Immature natural killer cell (primary cell): ENCODE measurements around the gene YIF1A. TPM values are rescaled to one million over a fixed set of nuclear protein-coding genes. Genes with fewer than 3 reads are reported as not detected.

ENCODE experiments used
- DNase-seq, 3 donors: peaks; one replicate each; pipeline ENCODE4 v3.0.0; 2022; ENCODE audit warnings: mixed read lengths in 1 of 3
- H3K27ac Mint-ChIP-seq, 6 donors: one replicate each; pipeline ENCODE4 v1.8.0; 2020; ENCODE audit warnings: mixed read lengths in 6 of 6, mild to moderate bottlenecking in 5 of 6, inconsistent platforms in 4 of 6, moderate library complexity in 3 of 6
- H3K27me3 Mint-ChIP-seq, 3 donors: one replicate each; pipeline ENCODE4 v1.8.0; 2020 to 2021; ENCODE audit warnings: low read depth in 3 of 3, mild to moderate bottlenecking in 3 of 3, mixed read lengths in 3 of 3, moderate library complexity in 3 of 3, inconsistent platforms in 1 of 3
- H3K36me3 Mint-ChIP-seq, 3 donors: one replicate each; pipeline ENCODE4 v1.8.0; 2020; ENCODE audit warnings: mixed read lengths in 3 of 3, inconsistent platforms in 2 of 3, mild to moderate bottlenecking in 2 of 3
- H3K4me1 Mint-ChIP-seq, 2 donors: one replicate each; pipeline ENCODE4 v1.8.0; 2020; ENCODE audit warnings: inconsistent platforms in 2 of 2, mild to moderate bottlenecking in 2 of 2, mixed read lengths in 2 of 2, moderate library complexity in 1 of 2
- H3K4me3 Mint-ChIP-seq, 5 donors: one replicate each; pipeline ENCODE4 v1.8.0; 2020; ENCODE audit warnings: mild to moderate bottlenecking in 5 of 5, mixed read lengths in 5 of 5, inconsistent platforms in 3 of 5, moderate library complexity in 3 of 5
- H3K9me3 Mint-ChIP-seq, 6 donors: one replicate each; pipeline ENCODE4 v1.8.0; 2020; ENCODE audit warnings: mild to moderate bottlenecking in 6 of 6, mixed read lengths in 6 of 6, inconsistent platforms in 4 of 6, moderate library complexity in 3 of 6
- polyA plus RNA-seq, 3 donors: library from polyadenylated mRNA; unstranded; fragments of 300-500 nt; fragmentation: Illumina TruSeq; gene quantifications; one replicate each; pipeline ENCODE4 v1.2.3, GENCODE V29; 2021

YIF1A gene
- polyA plus RNA-seq, 3 donors from 2014 or later, result 55.7 to 85.2 (median 62.1) TPM

- Mint-ChIP-seq H3K4me3 (no peak overlapping the region), H3K27ac (no peak overlapping the region), H3K36me3 (peaks cover 8 to 25% (median 10%) of the 10 kb centered on the region in 3 donors), H3K9me3 (no peaks in the 10 kb centered on the region), H3K4me1 (peaks cover 24 to 25% of the 10 kb centered on the region in 2 donors), H3K27me3 (peaks cover 0 to 11% (median 7%) of the 10 kb centered on the region in 3 donors)
- DNase-seq, result no peak
Measured at GRCh38 chr11:66242095-66242765, 46.7 kb downstream of the YIF1A start.

GRCh38 chr11:66240781-66241136 lies 48.2 kb downstream of the YIF1A start:
- Mint-ChIP-seq H3K27me3 (peaks cover 0 to 11% (median 8%) of the 10 kb centered on the region in 3 donors), H3K4me1 (peaks cover 27% of the 10 kb centered on the region in 2 donors), H3K36me3 (peaks cover 10 to 27% (median 10%) of the 10 kb centered on the region in 3 donors), H3K27ac (no peak overlapping the region), H3K9me3 (no peaks in the 10 kb centered on the region), H3K4me3 (no peak overlapping the region)
- no peak for DNase-seq

- H3K9me3 Mint-ChIP-seq, result no peaks in the 10 kb centered on the region
- no peak overlapping the region for H3K4me3 Mint-ChIP-seq
- H3K27ac Mint-ChIP-seq, result peak overlapping the region in 2 of 6 donors; percentile 45 to 72
- H3K4me1 Mint-ChIP-seq, result peaks cover 27 to 29% of the 10 kb centered on the region in 2 donors
- no peak for DNase-seq
- peaks cover 0 to 12% (median 8%) of the 10 kb centered on the region in 3 donors for H3K27me3 Mint-ChIP-seq
- peaks cover 15 to 33% (median 15%) of the 10 kb centered on the region in 3 donors for H3K36me3 Mint-ChIP-seq
Measured at GRCh38 chr11:66239998-66240780, 48.8 kb downstream of the YIF1A start.

GRCh38 chr11:66239511-66239910 lies 49.4 kb downstream of the YIF1A start:
- H3K4me1 Mint-ChIP-seq, result peaks cover 27 to 30% of the 10 kb centered on the region in 2 donors
- no peak for DNase-seq
- H3K9me3 Mint-ChIP-seq, result no peaks in the 10 kb centered on the region
- H3K27me3 Mint-ChIP-seq, result peaks cover 0 to 12% (median 8%) of the 10 kb centered on the region in 3 donors
- peak overlapping the region in 4 of 6 donors; percentile 35 to 72 (median 59) for H3K27ac Mint-ChIP-seq
- H3K4me3 Mint-ChIP-seq, result peak overlapping the region in 3 of 5 donors; percentile 14 to 55 (median 21)
- peaks cover 15 to 35% (median 20%) of the 10 kb centered on the region in 3 donors for H3K36me3 Mint-ChIP-seq

GRCh38 chr11:66238786-66239413 lies 50.0 kb downstream of the YIF1A start:
- Mint-ChIP-seq H3K27me3 (peaks cover 0 to 10% (median 9%) of the 10 kb centered on the region in 3 donors), H3K9me3 (no peaks in the 10 kb centered on the region), H3K36me3 (peaks cover 19 to 39% (median 24%) of the 10 kb centered on the region in 3 donors), H3K27ac (peak overlapping the region; percentile 7 to 88 (median 71)), H3K4me3 (peak overlapping the region in 4 of 5 donors; percentile 38 to 80 (median 50)), H3K4me1 (peaks cover 27 to 30% of the 10 kb centered on the region in 2 donors)
- peak in 2 of 3 donors; percentile 19 to 21 for DNase-seq

GRCh38 chr11:66237867-66238266 lies 51.1 kb downstream of the YIF1A start:
- no peak for DNase-seq
- Mint-ChIP-seq H3K36me3 (peaks cover 19 to 49% (median 30%) of the 10 kb centered on the region in 3 donors), H3K27me3 (peaks cover 3 to 9% (median 8%) of the 10 kb centered on the region in 3 donors), H3K4me3 (peak overlapping the region; percentile 52 to 80 (median 58)), H3K27ac (peak overlapping the region; percentile 78 to 88 (median 88)), H3K9me3 (no peaks in the 10 kb centered on the region), H3K4me1 (peaks cover 27 to 30% of the 10 kb centered on the region in 2 donors)

- Mint-ChIP-seq H3K4me1 (peaks cover 27 to 30% of the 10 kb centered on the region in 2 donors), H3K9me3 (no peaks in the 10 kb centered on the region), H3K27ac (no peak overlapping the region), H3K27me3 (peaks cover 4 to 8% (median 4%) of the 10 kb centered on the region in 3 donors), H3K4me3 (no peak overlapping the region), H3K36me3 (peaks cover 22 to 60% (median 40%) of the 10 kb centered on the region in 3 donors)
- DNase-seq, result no peak
Measured at GRCh38 chr11:66235141-66235540, 53.8 kb downstream of the YIF1A start.

Other genes starting within 250 kb of the YIF1A start
- gene GAL3ST3, start 240.0 kb downstream of the YIF1A start, polyA plus RNA-seq, result not detected
- gene SF3B2, start 236.8 kb downstream of the YIF1A start, polyA plus RNA-seq, result 100 to 1,000 TPM in 1 of 3 donors, 10 to 100 TPM in 2; 71.7 to 141 (median 76.7) TPM
- gene PACS1, start 218.9 kb downstream of the YIF1A start, polyA plus RNA-seq, result 10 to 100 TPM; 10.0 to 72.3 (median 23.9) TPM
- gene KLC2, start 31.4 kb downstream of the YIF1A start, polyA plus RNA-seq, result 1 to 10 TPM; 1.6 to 7.1 (median 3.9) TPM
- 10 to 100 TPM; 22.9 to 33.2 (median 25.8) TPM for gene RAB1B, start 20.5 kb downstream of the YIF1A start, polyA plus RNA-seq
- gene CNIH2, start 11.0 kb downstream of the YIF1A start, polyA plus RNA-seq, result not detected
- not detected for gene TMEM151A, start 2.8 kb upstream of the YIF1A start, polyA plus RNA-seq
- not detected for gene CD248, start 27.9 kb upstream of the YIF1A start, polyA plus RNA-seq
- under 1 TPM in 2 of 3 donors, not detected in 1; 0.17 to 0.20 TPM for gene RIN1, start 47.3 kb upstream of the YIF1A start, polyA plus RNA-seq
- gene BRMS1, start 56.0 kb upstream of the YIF1A start, polyA plus RNA-seq, result 10 to 100 TPM; 69.3 to 79.8 (median 76.3) TPM
- gene B4GAT1, start 58.5 kb upstream of the YIF1A start, polyA plus RNA-seq, result 10 to 100 TPM in 1 of 3 donors, 1 to 10 TPM in 2; 7.0 to 11.1 (median 7.4) TPM
- under 1 TPM in 2 of 3 donors, not detected in 1; 0.21 to 0.32 TPM for gene SLC29A2, start 82.6 kb upstream of the YIF1A start, polyA plus RNA-seq
- not detected for gene NPAS4, start 131.9 kb upstream of the YIF1A start, polyA plus RNA-seq
- gene MRPL11, start 149.7 kb upstream of the YIF1A start, polyA plus RNA-seq, result 100 to 1,000 TPM in 1 of 3 donors, 10 to 100 TPM in 2; 53.6 to 118 (median 88.6) TPM
- gene PELI3, start 177.8 kb upstream of the YIF1A start, polyA plus RNA-seq, result 1 to 10 TPM; 1.6 to 3.2 (median 1.7) TPM
- gene DPP3, start 191.3 kb upstream of the YIF1A start, polyA plus RNA-seq, result 10 to 100 TPM; 44.5 to 54.2 (median 47.6) TPM
- 1 to 10 TPM; 5.3 to 8.3 (median 6.2) TPM for gene BBS1, start 221.5 kb upstream of the YIF1A start, polyA plus RNA-seq